ENCODE results near the gene SLC49A3. TPM values are rescaled to one million over a fixed set of nuclear protein-coding genes. Genes with fewer than 3 reads are reported as not detected.

Gene SLC49A3
- total and polyA plus RNA-seq, 10 of the 15 experiments (the other 5 are each of a cell fraction or from before 2014, with no cell fraction given) = 0.09 to 0.85 (median 0.18) TPM; not detected in 4

DNA sequence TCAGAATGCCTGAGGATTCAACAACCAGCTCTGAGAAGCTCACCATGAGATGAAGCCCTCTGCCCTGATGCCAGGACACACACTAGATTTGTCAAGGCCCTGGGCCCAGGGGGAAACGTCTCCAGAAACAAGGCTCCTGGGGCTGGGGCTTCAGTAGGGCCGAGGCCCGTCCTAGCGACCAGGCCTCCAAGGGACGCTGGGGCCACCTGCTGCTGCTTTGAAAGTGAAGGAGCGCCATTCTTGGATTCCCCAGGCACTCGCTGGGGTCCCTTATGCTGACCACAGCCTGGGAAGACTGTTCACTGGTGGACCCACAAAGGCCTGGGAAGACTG, 39.7 kb downstream of the SLC49A3 start:
- DNase-seq (ENCODE audit: low read depth, low spot score) (no peak), FAIRE-seq (no peak), ATAC-seq (no peak)
- WGBS (ENCODE audit: insufficient coverage, insufficient replicate concordance, low lambda C conversion rate, missing lambda C conversion rate) = 33% methylated on average over 7 of the region's 7 CpGs
- POLR2A ChIA-PET = no interaction called here
- Histone ChIP-seq H2AFZ (ENCODE audit: control insufficient read depth, low read depth, low read length) (no peak overlapping the region), H3K4me1 (ENCODE audit: control insufficient read depth, insufficient read depth, low read length) (no peaks in the 10 kb centered on the region), H4K20me1 (ENCODE audit: control insufficient read depth, insufficient read depth) (no peaks in the 10 kb centered on the region), H3K9ac (ENCODE audit: control insufficient read depth, insufficient read depth, low read length) (no peak overlapping the region), H3K9me3 (replicated peaks; ENCODE audit: control insufficient read depth, insufficient read depth, low read length) (no peaks in the 10 kb centered on the region; the same call in 2 of the 3 replicates), H3K4me3 (no peak overlapping the region), H3K27ac (ENCODE audit: control insufficient read depth, insufficient read depth) (no peak overlapping the region), H3K79me2 (ENCODE audit: control insufficient read depth, insufficient read depth, low read length) (no peaks in the 10 kb centered on the region), H3K36me3 (ENCODE audit: control insufficient read depth in 2 of 2, insufficient read depth in 2 of 2, low read length in 1 of 2) (no peaks in the 10 kb centered on the region), H3K27me3 (replicated peaks in 1 of 2; ENCODE audit: control insufficient read depth in 2 of 2, insufficient read depth in 2 of 2, low read length in 1 of 2) (no peaks in the 10 kb centered on the region), H3K4me2 (ENCODE audit: control insufficient read depth, insufficient read depth) (no peak overlapping the region)
- TF ChIP-seq SIN3A (IDR thresholded peaks at IDR 0.05; ENCODE audit: low read depth, low read length) = no peak
- TF ChIP-seq ZZZ3 (IDR thresholded peaks at IDR 0.05; ENCODE audit: control insufficient read depth, insufficient read length, low read depth) = no peak
- no peak for TF ChIP-seq TCF7 (IDR thresholded peaks at IDR 0.05; ENCODE audit: borderline replicate concordance)
- TF ChIP-seq, protein P1, sequence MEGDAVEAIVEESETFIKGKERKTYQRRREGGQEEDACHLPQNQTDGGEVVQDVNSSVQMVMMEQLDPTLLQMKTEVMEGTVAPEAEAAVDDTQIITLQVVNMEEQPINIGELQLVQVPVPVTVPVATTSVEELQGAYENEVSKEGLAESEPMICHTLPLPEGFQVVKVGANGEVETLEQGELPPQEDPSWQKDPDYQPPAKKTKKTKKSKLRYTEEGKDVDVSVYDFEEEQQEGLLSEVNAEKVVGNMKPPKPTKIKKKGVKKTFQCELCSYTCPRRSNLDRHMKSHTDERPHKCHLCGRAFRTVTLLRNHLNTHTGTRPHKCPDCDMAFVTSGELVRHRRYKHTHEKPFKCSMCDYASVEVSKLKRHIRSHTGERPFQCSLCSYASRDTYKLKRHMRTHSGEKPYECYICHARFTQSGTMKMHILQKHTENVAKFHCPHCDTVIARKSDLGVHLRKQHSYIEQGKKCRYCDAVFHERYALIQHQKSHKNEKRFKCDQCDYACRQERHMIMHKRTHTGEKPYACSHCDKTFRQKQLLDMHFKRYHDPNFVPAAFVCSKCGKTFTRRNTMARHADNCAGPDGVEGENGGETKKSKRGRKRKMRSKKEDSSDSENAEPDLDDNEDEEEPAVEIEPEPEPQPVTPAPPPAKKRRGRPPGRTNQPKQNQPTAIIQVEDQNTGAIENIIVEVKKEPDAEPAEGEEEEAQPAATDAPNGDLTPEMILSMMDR (IDR thresholded peaks at IDR 0.05 in 2 of 3, conservative IDR thresholded peaks at IDR 0.05 in 1 of 3; ENCODE audit: control insufficient read depth in 2 of 3, extremely low read depth in 1 of 3, insufficient read depth in 1 of 3, low read depth in 3 of 3, low read length in 3 of 3) = no peak
- TF ChIP-seq, protein P2, sequence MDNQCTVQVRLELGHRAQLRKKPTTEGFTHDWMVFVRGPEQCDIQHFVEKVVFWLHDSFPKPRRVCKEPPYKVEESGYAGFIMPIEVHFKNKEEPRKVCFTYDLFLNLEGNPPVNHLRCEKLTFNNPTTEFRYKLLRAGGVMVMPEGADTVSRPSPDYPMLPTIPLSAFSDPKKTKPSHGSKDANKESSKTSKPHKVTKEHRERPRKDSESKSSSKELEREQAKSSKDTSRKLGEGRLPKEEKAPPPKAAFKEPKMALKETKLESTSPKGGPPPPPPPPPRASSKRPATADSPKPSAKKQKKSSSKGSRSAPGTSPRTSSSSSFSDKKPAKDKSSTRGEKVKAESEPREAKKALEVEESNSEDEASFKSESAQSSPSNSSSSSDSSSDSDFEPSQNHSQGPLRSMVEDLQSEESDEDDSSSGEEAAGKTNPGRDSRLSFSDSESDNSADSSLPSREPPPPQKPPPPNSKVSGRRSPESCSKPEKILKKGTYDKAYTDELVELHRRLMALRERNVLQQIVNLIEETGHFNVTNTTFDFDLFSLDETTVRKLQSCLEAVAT (IDR thresholded peaks at IDR 0.05) = no peak
- TF ChIP-seq HDAC6 (IDR thresholded peaks at IDR 0.05; ENCODE audit: unreplicated experiment) = no peak
- SMC1A ChIA-PET (ENCODE audit: uncharacterized antibody, unreplicated experiment) = no interaction called here
- CTCF ChIA-PET = no interaction called here
- in situ Hi-C loops (cut with MboI) (no loop called here), intact Hi-C loops (cut with micrococcal nuclease; ENCODE audit: unreplicated experiment) (no loop called here)
- RAD21 ChIA-PET (ENCODE audit: unreplicated experiment) = no interaction called here
- no TSS peak for BruUV-seq (replicated peaks)

Data from GM12878 (cell line).